Measurements from ENCODE around the gene KCTD7.
"Not testable (repeated sequence)": the region's sequence is repeated elsewhere in the genome, so short reads cannot be mapped to it uniquely, and the experiment has no call there.

DNA sequence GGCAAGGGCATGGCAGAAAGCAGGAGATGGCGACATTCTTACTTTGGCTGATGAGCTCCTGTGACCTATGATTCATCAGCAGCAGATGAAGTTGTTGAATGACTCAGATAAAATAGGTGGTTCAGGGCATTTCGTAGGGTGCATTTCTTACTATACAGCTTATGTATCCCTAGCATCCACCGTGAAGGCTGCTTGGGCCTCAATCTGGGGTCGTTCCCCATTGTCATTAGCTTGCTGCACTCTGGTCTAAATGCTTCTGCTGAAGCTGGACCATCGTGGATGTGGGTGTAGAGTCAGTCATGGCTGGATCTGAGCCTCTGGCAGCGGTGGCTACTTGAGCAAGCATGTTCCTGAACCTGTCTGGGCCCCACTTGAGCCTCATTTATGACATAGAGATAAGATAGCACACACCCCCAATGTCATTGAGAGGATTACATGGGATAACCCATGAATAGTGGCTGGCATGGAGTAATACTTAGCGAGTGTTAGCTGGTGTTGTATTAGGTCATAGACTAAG lies 44.5 kb downstream of the KCTD7 start:
- TF ChIP-seq, protein P1, sequence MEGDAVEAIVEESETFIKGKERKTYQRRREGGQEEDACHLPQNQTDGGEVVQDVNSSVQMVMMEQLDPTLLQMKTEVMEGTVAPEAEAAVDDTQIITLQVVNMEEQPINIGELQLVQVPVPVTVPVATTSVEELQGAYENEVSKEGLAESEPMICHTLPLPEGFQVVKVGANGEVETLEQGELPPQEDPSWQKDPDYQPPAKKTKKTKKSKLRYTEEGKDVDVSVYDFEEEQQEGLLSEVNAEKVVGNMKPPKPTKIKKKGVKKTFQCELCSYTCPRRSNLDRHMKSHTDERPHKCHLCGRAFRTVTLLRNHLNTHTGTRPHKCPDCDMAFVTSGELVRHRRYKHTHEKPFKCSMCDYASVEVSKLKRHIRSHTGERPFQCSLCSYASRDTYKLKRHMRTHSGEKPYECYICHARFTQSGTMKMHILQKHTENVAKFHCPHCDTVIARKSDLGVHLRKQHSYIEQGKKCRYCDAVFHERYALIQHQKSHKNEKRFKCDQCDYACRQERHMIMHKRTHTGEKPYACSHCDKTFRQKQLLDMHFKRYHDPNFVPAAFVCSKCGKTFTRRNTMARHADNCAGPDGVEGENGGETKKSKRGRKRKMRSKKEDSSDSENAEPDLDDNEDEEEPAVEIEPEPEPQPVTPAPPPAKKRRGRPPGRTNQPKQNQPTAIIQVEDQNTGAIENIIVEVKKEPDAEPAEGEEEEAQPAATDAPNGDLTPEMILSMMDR (IDR thresholded peaks at IDR 0.05): not testable (repeated sequence)
- not testable (repeated sequence) for TF ChIP-seq POLR2A (IDR thresholded peaks at IDR 0.05)
